Skin of body (tissue), 2 donors: ENCODE data around the gene GNPDA2. TPM values are rescaled to one million over a fixed set of nuclear protein-coding genes. Genes with fewer than 3 reads are reported as not detected.

Source experiments
- DNase-seq: peaks from one replicate; lab custom pipeline; 2025; lab: John Stamatoyannopoulos, UW
- total RNA-seq: library from RNA; depleted of rRNA; stranded (reverse); fragments of >200 nt; gene quantifications from one replicate; pipeline ENCODE4 v1.2.3, GENCODE V29; 2014

GNPDA2 gene
- total RNA-seq, 1 donor from 2014 or later = 20.7 TPM

DNA sequence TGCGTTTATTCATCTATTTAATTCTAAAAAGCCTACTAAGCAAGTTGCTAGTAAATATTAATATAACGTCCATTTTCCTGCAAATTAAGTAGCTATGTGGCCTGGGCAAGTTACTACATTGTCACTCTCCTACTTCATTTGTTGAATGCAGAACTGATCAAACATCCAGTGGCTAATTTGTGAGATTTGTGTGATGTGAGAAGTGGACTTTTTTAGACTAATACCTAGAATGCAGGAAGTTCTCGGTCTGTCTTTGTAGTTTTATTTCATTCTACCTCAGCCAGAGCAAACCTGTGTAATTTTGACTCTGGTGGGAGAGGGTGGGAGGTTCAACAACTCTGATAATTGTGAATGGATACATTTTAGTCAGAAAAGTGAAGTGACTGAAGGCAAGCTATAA is 47.3 kb downstream of the GNPDA2 start:
- DNase-seq = no peak

DNA sequence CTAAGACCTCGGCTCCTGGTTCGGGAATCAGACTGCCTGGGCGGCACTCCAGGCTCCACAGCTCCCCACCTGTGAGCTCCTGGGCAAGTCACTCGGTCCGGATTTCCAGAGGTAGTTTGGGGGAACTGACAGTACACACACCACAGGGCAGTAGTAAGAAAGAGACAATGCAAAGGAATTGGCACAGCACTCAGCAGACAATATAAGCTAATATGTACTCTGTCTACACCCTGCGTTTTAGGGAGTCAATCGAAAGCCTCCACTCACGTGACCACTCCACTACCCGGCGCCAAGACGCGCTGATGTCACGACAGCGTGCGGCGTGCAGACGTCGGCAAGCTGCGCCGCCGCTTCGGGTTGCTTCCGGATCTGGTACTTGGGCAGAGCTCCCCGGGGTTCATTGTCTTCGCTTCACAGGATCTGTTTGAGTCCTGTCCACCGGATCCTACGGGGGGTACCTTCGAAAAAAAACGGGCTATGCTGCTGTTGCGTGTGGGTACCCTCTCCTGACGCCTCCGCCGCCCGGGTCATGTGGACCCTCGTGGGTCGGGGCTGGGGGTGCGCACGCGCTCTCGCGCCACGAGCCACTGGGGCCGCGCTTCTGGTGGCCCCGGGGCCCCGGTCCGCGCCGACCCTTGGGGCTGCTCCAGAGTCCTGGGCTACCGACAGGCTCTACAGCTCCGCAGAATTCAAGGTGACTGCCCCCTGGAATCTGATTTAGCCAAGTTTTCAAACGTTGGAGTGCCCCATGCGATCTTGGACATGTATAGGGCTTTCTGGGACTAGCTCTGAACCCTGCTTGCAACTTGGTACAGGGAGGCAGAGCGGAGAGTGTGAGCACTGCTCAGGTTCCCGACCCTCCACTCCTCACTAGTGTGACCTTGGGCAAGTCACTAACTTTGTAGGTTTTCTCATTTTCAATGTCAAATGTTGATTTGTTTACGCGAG is 48.0 kb downstream of the GNPDA2 start, which contains the start of gene GUF1:
TSS of gene GUF1 (plus strand) at position 327 of the 948 bp plus-strand sequence. CDS start at position 530, 203 bp downstream.
- DNase-seq = peak; percentile 92

DNA sequence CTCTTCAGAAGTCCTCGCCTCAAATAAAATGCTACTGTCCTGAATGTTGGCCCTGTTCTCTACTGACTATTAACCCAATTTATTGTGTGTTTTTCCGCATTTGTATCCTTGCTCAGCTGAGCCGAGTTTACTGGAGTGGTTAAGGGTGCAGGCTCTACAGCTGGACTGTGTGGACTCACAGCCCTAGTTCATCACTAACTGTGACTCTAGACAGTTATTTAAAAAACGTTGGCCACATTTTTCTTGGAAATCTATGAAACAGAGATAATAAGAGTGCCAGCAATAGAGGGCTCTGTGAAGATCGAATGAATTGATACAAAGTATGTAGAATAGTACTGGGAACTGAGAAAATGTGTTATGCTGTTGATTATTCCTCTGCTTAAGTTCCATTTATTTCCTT is 51.0 kb downstream of the GNPDA2 start:
- DNase-seq = no peak

DNA sequence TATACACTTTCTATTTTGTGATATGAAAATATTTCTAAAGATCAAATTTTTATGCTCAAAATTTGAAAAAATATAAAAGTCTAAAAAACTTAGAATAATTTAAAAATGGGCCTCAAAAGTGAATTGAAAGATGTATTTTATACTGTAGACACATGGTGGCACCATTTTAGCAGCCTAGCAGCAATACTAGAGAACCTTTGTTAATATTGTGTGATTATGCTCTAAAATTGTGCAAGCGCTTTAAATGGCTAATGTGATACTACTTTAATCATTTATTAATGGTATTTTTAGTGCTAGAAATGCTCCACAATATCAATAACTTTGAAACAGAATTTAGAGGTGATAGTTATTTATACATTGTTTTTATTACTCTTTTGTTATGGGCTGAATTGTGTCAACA is 51.9 kb downstream of the GNPDA2 start:
- no peak for DNase-seq

DNA sequence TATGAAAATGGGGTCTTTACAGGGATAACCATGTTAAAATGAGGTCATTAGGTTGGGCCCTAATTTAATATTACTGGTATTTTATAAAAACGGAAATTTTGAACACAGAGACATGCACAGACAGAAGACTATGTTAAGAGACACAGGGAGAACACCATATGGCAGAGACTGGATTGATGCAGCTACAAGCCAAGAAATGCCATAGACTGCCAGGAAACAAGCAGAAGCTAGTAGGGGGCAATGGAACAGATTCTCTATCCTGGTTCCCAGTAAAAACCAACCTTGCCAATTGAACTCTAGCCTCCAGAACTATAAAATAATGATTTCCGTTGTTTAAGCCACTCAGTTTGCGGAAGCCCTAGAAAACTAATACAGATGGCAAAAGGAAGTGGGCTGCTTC is 54.7 kb downstream of the GNPDA2 start:
- DNase-seq = no peak

DNA sequence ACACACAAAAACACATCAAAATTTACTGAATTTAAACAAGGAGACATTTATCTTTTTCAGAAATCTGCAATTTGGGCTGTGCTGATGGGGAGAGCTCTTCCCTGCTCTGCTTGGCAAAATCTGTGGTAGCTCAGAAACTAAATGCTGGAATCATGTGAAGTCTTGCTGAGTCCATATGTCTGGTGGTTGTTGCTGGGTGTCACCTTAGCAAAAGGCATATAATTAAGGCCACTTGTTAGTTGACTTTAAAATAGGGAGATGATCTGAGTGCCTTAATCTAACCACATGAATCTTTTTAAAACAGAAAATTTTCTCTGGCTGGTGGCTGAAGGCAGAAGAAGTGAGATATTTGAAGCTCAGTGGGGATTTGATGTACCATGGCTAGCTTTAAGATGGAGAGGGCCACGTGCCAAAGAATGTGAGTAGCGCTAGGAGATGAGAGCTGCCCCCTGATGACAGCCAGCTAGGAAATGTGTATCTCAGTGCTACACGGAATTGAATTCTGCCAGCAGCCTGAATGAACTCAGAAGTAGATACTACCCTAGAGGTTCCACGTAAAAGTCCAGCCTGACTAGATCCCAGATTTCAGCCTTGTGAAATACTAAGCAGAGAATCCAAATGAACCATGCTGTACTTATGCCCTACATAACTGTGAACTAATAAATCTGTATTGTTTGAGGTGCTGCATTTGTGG is 55.7 kb downstream of the GNPDA2 start:
- DNase-seq = no peak

DNA sequence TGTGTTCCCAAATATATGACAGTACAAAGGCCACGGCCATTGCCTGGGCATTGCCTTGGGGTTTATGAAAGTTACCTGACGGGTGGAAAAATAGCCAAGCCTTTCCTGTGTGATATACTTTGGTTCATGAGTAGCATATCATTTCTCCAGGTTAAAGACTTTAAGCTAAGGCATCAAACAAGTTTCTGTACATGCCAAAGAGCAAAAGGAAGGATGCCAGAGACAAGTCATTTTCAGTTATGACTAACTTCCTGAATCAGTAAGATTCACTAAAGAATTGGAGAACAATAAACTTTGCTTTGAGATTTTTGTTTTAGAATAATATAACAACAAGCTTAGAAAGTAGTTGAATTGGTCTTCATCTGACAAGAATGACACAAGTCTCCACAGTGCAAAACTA is 57.8 kb downstream of the GNPDA2 start:
- no peak for DNase-seq

DNA sequence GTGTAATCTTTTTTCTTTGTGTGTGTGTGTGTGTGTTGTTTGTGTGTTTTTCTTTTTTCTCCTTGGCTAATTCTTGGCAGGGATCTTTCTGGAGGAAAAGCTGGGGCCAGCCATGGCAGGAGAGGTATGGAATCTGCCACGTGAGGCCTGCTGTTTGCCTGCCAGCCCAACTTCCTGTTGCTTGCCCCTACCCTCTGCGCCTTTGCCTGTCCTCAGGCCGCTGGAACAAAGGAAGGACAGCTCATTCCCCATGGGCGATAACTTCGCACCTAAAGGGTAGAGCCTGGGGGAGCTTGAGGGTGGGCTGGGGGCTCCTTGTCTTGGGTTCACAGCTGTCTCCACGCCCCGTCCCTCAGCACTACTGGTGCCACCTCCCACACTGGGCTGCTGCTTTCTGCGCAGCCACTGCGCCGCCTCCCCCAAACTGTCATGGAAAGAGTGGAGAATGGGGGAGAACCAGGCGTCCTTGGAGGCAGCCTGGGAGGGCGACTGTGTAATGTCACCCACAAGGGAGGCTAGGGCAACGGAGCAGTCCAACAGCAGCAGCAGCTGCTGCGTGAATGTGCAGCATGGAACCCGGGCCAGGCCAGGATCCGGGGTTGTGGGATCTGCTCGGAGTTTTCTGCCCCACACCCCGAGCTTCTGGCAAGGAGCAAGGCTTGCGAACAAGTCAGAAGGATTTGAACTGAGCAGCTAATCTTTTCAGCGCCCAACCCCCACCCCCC is 62.7 kb downstream of the GNPDA2 start:
- no peak for DNase-seq

DNA sequence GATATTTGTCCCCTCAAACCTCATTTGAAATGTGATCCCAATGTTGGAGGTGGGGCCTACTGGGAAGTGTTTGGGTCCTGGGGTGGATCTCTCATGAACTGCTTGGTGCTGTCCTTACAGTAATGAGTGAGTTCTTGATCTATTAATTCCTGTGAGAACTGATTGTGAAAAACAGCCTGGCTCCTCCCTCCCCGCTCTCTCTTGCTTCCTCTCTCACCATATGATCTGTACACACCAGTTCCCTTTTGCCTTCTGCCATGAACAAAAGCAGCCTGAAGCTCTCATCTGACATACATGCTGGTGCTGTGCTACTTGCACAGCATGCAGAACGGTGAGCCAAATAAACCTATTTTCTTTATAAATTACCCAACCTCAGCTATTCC is 63.7 kb downstream of the GNPDA2 start:
- DNase-seq = no peak

DNA sequence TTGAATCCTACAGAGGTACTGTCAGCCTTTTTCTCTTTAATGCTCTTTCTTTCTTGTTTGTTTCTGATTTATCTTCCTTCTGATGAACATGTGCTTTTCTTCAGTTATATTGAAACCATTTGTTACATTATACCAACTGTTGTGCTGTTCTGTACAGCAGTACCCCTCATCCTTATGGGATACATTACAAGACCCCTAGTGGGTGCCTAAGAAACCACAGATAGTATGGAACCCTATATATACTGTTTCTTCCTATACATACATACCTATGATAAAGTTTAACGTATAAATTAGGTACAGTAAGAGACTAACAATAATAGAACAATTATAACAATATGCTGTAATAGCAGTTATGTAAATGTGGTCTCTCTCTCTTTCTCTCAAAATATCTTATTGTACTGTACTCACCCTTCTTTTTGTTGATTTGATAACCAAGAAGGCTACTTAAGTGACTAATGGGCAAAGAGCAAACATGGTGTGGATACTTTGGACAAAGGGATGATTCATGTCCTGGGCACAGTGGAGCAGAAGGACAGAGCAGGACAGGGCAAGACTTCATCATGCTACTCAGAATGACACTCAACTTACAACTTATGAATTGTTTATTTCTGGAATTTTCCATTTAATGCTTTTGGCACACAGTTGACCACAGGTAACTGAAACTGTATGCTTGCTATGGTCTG is 64.3 kb downstream of the GNPDA2 start:
- no peak for DNase-seq

DNA sequence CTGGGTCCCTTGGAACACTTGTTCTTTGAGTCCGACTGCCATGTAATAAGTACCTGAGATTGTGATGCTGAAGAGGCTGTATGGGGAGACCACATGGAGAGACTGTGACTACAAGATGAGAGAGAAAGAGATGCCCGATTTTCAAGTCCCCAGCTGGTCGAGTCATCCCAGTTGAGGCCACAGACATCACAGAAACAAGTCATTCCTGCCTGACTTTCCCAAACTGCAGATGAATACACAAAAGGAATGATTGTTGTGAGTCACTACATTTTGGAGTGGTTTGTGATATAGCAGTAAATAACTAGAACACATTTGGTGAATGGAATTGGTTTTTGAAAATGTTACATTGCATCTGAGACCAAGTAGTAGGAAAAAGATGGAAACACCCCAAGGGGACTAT is 66.0 kb downstream of the GNPDA2 start:
- DNase-seq = no peak

DNA sequence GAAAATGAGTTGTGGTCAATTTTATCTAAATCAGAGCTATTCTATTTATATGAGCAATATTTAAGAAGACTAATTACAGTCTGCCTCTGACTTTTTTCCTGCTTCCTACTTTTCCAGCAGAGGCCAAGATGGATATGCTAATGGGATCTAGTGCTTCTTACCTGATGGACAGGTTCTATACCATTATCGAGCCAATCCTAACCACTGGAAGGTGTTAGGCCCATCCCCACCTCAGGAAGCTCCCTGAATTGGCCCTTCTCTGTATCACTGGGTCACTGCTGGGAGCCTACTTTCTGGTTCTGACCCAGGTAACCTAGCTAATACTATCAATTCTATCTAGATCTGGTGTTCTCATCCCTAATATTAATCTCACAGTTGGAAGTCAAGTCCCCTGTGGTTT is 74.4 kb downstream of the GNPDA2 start:
- DNase-seq = no peak

Other genes starting within 250 kb of the GNPDA2 start
- 0.79 TPM for gene YIPF7, start 74.9 kb downstream of the GNPDA2 start, total RNA-seq
- gene GUF1, start 48.1 kb downstream of the GNPDA2 start, total RNA-seq = 19.8 TPM